CD4-positive, alpha-beta T cell treated with Interleukin-6 at 100 ng/mL for 8 hours (primary cell): ENCODE results near the gene USP13.
"Not testable (repeated sequence)": the region's sequence is repeated elsewhere in the genome, so short reads cannot be mapped to it uniquely, and the experiment has no call there.

Experiments used
- DNase-seq: peaks from one replicate; pipeline ENCODE4 v3.0.0-alpha.2; 2020; ENCODE audit warnings: mixed read lengths, low spot score

USP13 gene

DNA sequence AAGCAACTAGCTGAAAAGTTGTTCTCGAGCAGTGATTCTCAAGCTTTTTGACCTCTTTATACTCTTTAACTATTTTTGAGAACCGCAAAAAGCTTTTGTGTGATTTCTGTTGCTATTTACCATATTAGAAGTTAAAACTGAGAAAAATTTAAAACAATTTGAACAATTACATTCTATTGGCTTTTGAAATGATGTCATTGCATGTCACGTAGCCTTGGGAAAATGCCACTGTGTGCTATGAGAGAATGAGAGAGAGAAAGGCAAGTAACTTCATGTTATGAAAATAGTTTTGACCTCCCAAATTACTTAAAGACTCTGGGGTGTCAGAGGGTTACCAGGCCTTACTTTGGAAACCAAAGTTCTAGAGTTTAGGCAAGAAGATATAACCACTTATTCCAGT is 8.0 kb downstream of the USP13 start:
- no peak for DNase-seq

DNA sequence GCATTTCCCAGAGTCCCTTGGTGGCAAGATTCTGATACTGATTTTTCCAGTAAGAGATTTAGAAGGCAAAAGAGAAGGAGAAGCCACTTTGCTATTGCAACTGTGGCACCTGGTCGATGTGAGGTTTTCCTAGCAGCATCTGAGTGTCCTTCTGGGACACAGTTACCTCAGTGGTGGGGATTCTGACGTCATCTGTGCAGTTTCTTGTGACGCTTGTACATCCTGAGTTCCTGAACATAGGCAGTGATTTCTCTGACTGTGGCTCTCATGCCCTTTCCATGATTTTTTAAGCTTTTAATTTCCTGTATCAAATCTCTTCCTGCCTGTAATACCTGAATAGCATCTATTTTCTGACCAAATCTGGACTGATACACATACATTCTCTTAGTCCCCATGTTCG is 8.9 kb downstream of the USP13 start:
- no peak for DNase-seq

DNA sequence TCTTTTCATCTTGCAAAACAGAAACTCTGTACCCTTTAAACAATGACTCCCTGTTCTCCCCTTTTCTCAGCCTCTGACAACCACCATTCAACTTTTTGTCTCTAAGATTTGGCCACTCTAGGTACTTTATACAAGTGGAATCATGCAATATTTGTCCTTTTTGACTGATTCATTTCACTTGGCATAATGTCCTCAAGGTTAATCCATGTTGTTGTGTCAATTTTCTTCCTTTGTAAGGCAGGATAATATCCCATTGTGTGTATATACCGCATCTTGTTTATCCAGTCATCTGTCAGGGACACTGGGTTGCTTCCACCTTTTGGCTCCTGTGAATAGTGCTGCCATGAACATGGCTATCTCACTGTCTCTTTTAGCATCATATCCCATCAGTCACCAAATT is 10.3 kb downstream of the USP13 start:
- DNase-seq = no peak

DNA sequence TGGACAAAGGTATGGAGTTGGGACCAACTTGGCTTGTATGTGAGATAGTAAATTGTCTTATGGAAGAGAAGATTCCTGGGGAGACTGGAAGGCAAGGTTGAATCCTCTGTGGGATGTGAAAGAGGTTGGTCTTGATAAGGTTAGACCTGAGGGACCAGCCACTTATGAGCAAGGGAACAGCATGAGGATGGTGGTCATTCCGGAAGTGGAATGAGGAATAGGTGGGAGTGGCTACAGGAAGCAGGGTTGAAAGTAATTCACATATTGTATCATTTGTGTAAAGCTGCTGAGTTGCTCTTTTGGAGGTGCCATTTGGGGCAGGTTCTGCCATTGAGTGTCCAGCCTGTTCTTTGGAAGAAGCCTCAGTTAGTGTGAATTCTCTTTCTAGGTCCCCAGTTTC is 13.2 kb downstream of the USP13 start:
- DNase-seq = no peak

DNA sequence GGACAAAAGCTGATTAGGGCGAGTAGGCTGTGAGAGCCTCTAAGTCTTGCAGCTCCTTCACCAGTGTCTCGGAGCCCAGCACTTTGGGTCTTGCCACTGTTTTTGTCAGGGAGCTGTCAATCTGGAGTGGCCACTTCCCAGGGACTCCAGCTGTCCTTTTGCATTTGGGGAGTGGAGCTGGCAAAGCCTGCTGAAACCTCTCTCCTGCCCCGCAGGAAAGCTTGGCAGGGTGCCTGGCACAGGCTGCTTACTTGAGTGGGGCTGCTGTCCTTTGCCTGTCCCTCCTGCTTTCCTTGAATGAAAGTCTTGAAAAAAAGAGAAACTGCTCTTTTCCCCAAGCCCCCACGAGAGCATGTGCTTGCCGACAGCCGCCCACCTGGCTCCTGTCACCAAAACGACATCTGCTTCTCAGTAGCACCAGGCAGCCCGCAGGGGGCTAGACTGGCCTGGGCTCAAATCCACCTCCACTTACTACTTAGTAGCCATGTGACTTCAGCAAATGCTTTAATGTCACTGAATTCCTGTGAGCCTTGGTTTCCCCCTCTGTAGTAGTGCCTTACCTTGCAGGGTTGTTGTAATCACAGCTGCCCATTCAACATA is 13.7 kb downstream of the USP13 start:
- DNase-seq = no peak

DNA sequence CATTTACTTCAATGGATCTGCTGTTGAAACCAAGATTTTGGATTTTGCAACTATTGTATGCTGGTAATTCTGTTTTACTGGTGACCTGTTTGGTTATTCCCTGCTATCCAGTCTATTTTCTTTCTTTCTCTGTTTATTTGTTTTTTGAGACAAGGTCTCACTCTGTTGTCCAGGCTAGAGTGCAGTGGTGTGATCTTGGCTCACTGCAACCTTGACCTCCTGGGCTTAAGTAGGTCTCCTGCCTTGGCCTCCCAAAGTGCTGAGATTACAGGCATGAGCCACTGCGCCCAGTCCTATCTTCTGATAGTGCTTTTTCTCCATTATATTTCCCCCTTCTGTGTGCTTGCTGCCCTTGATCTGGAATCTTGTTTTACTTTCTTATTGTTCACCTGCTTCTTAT is 15.6 kb downstream of the USP13 start:
- DNase-seq = no peak

DNA sequence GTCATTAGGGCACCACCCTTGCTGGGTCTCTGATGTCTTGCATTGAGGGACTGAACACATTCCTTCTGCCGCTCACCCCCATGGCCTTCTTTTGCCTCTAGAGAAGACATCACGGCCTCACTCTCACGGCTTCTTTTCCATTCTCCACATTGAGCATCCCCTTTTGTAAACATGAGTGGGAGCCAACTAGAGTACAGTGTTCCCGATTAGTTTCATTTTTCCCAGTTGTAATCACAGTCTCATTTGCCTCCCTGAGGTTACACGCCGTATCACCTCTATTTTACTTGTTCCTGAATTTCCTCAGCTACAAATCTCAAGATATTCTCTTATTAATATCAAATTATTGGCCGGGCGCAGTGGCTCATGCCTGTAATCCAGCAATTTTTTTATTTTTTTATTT is 17.5 kb downstream of the USP13 start:
- no peak for DNase-seq

DNA sequence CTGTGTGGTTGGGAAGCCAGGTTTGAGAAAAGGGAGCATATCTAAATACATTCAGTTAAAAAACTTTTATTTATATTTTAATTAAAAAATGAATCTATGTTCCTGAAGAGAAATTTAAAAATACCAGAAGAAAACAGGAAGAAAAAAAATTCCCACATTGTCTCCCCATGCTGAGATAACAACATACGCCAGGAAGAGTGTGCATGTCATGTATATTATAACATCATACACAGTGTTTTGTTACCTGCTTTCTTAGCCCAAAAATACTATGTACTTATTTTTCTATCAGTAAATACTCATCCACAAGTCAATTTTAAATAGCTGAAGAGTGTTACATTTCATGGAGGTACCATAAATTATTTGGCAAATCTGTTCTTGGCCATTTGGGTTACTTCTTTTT is 18.5 kb downstream of the USP13 start:
- no peak for DNase-seq

DNA sequence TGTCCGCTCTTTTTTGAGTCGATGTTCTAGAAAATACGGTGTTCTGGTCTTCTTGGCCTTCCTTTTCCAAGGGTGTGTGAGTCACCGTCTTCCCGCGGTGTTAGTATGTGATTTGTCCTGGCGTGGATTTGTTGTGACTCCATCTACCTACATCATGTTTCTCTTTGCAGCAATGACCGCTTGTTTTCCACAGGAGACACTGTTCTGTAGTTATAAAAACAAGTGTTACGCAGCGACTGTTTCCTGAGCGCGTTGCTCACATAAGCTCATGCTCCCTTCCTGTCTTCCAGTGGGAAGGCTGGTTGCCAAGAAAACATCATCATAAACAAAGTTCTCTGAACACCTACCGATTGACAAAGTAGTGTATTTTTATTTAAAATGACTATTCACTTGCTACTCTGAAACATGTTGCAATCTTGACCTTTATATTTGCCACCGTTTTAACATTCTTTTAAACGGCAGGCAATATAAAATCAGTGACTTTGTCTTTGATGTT is 19.0 kb downstream of the USP13 start:
- DNase-seq = no peak

DNA sequence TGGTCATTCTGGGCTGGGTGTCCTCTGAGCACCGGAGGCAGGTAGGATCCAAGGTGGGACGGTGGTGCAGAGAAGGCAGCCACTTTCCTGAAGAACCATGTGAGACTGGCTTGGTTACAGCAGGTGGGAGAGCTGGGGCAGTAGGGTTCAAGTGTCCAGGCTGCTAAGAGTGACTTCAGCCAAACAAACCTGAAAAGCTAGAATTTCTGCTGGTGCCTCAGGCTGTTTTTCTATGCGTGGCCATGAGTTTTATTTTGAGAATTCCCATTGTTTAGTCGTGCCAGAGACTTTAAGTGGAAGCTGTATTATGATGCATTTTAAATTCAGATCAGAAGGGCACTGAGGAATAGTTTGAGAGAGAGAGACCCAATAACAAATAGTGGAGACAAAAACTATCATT is 20.1 kb downstream of the USP13 start:
- DNase-seq = no peak

DNA sequence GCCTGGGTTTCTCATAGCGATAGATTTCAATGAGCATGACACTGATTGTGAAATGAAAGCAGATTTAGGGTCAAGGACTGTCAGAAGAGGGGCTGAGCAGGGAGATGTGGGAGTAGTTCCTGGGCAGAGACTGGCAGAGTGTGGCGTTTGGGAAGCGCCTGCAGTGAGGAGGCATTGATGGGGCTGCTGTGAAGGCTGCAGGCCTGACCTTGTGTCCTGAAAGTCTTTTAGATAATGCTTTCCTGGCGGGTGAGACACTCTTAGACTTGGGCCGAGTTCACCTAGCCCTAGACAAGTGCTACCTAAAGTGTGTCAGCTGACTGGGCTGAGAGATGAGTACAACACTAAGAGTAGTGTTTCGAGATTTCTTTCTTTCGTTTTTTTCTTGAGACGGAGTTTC is 20.7 kb downstream of the USP13 start:
- no peak for DNase-seq

DNA sequence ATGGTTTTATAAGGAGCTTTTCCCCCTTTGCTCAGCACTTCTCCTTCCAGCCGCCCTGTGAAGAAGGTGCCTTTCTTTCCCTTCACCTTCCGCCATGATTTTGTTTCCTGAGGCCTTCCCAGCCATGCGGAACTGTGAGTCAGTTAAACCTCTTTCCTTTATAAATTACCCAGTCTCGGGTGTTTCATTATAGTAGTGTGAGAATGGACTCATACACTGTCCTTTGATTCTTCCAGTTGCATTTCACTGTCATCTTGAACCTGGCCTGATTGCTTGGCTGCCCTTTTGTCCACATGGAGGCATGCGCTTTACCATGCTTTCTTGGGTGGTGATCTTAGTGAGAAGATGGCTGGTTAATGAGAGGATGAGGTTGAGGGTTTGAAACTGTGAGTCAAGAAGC is 23.2 kb downstream of the USP13 start:
- DNase-seq = no peak

DNA sequence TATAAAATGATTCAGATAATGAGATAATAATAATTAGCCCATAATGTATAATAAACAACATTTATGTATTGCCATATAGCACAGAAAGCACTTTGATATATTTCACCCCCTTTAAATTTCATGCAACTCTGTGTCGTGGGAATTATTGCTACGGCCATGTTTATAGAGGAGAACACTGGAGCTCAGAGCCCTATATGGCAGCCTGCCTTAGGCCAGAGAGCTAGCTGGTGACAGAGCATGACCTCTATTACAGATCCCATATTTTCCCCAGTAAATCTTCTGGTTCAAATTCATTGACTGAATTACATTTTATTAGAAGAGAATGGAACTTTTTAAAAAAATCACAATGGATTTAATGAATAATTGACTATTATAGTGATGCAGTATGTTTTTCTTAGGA is 25.0 kb downstream of the USP13 start:
- no peak for DNase-seq

DNA sequence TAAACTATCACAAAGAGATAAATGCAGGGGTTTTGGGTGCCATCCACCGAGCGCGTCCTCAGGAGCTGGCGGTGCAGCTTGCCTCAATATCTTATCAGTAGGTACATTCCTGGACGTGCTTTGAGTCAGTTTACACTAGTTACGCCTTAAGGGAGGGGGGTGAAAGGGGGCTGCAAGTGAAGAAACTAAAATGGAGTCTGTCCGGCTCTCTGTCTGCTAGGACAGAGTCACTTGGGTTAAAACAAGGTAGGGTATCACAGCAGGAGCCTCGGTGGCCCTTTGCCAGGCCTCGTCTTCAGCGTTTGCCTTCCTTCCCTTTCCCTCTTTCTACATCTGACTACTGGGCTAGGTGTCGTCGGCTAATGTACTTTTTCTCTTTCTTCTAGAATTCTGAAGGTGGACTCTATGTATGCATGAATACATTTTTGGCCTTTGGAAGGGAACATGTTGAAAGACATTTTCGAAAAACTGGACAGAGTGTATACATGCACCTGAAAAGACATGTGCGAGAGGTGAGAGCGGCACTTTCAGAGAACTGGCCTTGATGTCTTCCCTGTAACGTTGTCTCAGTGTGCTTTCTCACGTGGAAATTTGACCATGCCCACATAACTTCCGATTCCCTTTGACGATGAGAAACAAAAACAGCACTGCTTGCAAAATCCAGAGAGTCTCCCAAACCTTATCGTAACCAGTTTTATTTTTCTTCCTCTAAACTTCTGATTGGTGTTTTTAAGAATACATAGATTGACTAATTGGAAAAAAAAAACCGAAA is 28.8 kb downstream of the USP13 start:
- DNase-seq = no peak

DNA sequence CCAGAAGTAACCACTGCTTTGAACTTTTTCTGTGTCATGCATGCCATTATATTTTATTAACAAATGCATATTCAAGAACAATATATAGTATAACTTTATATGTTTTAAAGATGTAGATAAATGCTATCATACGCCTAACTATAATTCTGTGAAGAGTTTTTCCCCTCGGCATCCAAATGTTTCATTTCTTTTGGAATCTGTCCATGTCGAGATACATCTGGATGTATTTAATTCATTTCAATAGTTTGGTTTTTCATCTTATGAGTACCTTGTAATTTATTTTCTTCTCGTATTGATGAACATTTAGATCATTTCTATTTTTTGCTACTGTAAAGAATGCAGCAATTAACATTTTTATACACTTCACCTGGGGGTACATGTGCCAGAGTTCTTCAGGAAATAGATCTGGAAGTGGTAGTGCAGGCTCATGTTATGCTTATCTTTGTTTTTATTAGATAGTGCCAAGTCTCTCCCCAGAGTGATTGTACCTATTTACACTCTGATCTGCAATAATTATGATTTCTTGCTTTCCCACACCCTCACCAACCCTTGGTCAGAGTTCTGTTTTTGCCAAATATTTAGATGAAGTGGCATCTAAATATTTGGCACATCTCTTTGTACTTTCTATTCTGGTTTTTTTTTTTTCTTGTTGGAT is 29.7 kb downstream of the USP13 start:
- DNase-seq = no peak

DNA sequence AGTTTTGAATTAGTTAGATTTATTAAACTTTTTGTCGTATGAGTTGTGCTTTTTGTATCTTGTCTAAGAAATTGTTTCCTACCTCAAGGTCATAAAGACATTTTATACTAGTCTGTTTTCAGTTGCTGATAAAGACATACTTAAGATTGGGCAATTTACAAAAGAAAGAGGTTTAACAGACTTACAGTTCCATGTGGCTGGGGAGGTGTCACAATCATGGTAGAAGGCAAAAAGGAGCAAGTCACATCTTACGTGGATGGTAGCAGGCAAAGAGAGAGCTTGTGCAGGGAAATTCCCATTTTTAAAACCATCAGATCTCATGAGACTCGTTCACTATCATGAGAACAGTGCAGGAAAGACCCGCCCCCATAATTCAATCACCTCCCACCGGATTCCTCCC is 30.4 kb downstream of the USP13 start:
- DNase-seq = not testable (repeated sequence)

DNA sequence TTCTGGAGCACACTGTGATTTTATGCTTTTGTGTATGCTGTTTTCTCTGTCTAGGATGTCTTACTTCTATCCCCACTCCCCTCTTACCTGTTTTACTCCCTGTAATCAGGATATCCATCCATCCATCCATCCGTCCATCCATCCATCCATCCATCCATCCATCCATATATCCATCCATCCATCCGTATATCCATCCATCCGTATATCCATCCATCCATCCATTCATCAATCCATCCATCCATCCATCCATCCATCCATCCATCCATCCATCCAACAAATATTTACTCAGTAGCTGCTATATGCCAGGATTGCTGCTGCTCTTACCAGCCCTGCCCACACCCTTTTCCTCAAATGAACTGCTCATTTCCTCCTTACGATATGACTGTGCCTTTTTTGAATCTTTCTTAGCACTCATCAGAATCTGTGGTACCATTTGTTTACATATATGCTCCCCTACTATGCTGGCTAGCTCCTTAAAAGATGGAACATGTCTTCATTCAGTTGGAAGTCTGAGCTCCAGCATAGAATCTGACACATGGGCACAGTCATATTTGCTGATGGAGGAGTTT is 35.2 kb downstream of the USP13 start:
- DNase-seq = no peak

DNA sequence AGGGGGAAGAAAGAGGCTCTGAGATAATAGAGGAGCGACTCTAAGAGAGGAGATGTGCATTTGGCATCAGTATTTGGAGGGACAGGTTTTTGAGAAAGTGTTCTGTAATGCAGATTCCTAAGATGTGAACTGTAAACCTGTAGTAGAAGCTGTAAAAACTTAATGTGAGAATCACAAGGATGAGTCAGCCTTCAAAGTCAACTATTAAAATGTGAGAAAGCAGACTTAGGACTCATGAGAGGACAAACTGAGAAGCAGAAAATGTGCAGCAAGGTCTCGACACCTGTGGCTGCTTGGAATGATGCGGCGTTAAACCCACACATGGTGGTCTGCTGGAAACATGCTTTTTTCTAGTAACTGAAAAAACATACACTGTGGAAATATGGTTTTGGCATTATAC is 36.0 kb downstream of the USP13 start:
- no peak for DNase-seq

DNA sequence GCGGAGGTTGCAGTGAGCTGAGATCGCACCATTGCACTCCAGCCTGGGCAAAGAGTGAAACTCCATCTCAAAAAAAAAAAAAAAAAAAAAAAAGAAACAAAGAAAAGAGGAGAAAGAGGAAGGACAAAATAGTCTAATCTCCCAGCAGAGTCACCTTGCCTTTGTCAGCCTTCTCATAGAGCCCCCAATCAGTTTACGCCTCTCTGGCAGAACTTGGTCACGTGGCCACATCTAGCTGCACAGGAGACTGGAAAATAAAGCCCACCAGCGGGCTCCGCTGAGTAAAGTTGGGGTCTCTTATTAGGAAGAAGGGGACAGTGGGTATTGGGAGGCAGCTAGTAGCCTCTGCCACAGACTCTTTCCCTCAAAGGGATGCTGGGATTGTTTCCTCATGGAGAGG is 41.9 kb downstream of the USP13 start:
- DNase-seq = no peak

DNA sequence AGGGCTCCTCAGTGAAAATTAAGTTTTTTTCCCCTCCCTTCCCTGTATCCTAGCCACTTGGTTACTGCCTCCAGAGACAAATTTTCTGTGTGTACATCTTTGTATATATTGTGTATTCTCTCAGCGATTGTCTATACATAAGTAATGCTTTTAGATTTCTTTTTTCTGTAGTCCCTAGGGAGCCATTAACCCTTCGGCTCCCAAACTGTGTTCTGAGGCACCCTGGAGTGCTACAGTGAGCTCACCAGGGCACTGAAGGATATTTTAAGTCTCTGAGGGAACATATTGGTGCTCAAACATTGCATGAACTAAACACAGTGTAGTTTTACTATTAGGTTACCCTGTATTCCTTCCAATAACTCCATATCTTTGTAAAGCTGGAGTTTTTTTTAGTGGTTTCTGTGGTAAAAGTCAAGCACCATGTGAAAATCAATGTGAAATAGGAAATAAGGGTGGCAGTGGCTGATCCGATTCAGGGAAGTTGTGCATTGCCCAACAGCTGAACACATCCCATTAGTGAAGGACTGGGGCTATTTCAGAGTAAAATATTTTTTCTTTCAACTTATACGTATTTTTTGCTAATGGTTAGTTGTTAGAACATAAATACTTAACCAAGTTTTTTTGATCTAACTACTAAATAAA is 43.0 kb downstream of the USP13 start:
- DNase-seq = no peak

DNA sequence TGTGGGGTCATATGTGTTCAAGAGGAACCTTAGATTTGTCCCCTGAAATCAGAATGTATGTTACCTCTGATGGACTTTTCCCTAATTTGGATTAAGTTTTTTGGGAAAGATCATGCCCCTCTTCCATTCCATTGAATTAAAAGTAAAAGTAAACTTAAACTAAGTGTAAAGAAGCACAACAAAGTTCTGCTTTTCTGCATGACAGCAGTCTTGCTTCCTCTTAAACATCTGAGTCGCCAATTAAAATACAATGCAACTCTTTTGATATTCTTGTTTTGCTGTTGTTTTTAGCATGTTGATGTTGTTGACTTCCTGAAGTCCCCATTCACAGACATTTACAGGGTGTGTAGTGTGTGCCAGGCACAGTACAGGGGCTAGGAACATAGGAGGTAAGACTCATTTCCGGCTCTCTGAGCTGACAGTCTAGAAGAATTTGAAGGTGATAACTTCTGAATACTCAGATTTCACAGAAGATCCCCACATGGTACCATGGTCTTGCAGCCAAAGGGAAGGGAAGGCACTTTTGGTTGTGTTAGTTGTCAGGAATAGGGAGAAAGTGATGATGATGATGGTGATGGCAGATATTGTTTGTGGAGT is 45.0 kb downstream of the USP13 start:
- no peak for DNase-seq

DNA sequence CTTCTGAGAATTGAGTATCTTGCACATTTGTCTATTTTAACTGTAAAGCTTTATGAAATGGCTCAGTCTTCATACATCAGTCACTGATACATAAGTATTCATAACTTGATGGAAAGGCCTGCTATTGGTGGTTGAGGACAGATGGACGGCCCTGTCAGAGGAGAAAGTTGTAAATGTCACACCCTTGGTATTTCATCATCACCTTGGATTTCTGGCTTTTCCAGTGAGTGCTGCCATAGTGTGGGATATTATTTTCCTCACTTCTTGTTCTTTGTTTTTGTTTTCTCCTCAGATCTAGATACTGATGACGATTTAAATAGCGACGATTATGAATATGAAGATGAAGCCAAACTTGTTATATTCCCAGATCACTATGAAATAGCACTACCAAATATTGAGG is 47.9 kb downstream of the USP13 start:
- DNase-seq = no peak
